CD4-positive, alpha-beta T cell (primary cell): ENCODE results near the gene ITGA6. TPM values are rescaled to one million over a fixed set of nuclear protein-coding genes. Genes with fewer than 3 reads are reported as not detected.

Experiments used
- ATAC-seq: fragments of 200-7000 bp; cut with Tn5 transposase; one replicate; pipeline ENCODE4 v1.10.0; 2022; ENCODE audit warnings: mild to moderate bottlenecking; ENCODE audit not compliant: poor library complexity
- CTCF ChIA-PET: fragments of 350-600 bp; sonication (Branson Sonifier 250); formaldehyde crosslinking; loops from one replicate; lab custom pipeline; 2021; ENCODE audit warnings: antibody characterized with exemption, inconsistent platforms; lab: Charles Lee
- POLR2A ChIA-PET: fragments of 350-600 bp; sonication (Branson Sonifier 250); formaldehyde crosslinking; loops from one replicate; lab custom pipeline; 2021; ENCODE audit warnings: antibody characterized with exemption, inconsistent platforms; lab: Charles Lee
- DNase-seq, 14 experiments: peaks; one replicate each; pipeline ENCODE4 v3.0.0-alpha.2; 2013 to 2020; ENCODE audit warnings: mixed read lengths in 2 of 14
- H3K27ac ChIP-seq, 2 donors: one replicate each; pipeline versions ENCODE4 v1.5.1 to v1.7.0; 2013; ENCODE audit warnings: low read length in 2 of 2, low read depth in 1 of 2, mild to moderate bottlenecking in 1 of 2
- H3K27me3 ChIP-seq, 2 experiments: 1 replicate in 1 of 2; 2 replicates in 1 of 2; pipeline versions ENCODE4 v1.6.1 to v1.7.0; 2013; ENCODE audit warnings: low read length in 2 of 2, control low read depth in 1 of 2, mild to moderate bottlenecking in 1 of 2, moderate library complexity in 1 of 2; ENCODE audit not compliant: insufficient read depth in 2 of 2, control insufficient read depth in 1 of 2
- H3K36me3 ChIP-seq: one replicate; pipeline ENCODE4 v1.6.1; 2013; ENCODE audit warnings: low read length, control low read depth; ENCODE audit not compliant: insufficient read depth
- H3K4me1 ChIP-seq: one replicate; pipeline ENCODE4 v1.6.1; 2013; ENCODE audit warnings: low read length, control low read depth; ENCODE audit not compliant: insufficient read depth
- H3K4me3 ChIP-seq: one replicate; pipeline ENCODE4 v1.5.1; 2013; ENCODE audit warnings: mild to moderate bottlenecking, low read length, moderate library complexity
- H3K9me3 ChIP-seq, 2 experiments: 1 replicate in 1 of 2; 2 replicates in 1 of 2; pipeline versions ENCODE4 v1.6.1 to v1.7.0; 2013; ENCODE audit warnings: low read length in 2 of 2, mild to moderate bottlenecking in 2 of 2, control low read depth in 1 of 2, moderate library complexity in 1 of 2; ENCODE audit not compliant: control insufficient read depth in 1 of 2, insufficient read depth in 1 of 2
- H3K27ac Mint-ChIP-seq: one replicate; pipeline ENCODE4 v1.8.0; 2020; ENCODE audit warnings: mixed read lengths
- H3K27me3 Mint-ChIP-seq: one replicate; pipeline ENCODE4 v1.8.0; 2021; ENCODE audit warnings: mixed read lengths
- H3K36me3 Mint-ChIP-seq: one replicate; pipeline ENCODE4 v1.8.0; 2021; ENCODE audit warnings: low read depth, mixed read lengths
- H3K4me1 Mint-ChIP-seq: one replicate; pipeline ENCODE4 v1.8.0; 2021; ENCODE audit warnings: low read depth, mixed read lengths
- H3K4me3 Mint-ChIP-seq: one replicate; pipeline ENCODE4 v1.8.0; 2020; ENCODE audit warnings: mild to moderate bottlenecking, mixed read lengths
- H3K9me3 Mint-ChIP-seq: one replicate; pipeline ENCODE4 v1.8.0; 2020; ENCODE audit warnings: mixed read lengths
- intact Hi-C, 2 experiments: fragments of 100-400 bp; cut with DNase I in 1 of 2; cut with micrococcal nuclease in 1 of 2; formaldehyde crosslinking; loops; one replicate each; pipeline versions ENCODE4 v1.15.1 to v1.9.0; 2023 to 2025; cut with DNase I, micrococcal nuclease
- total RNA-seq, 174 experiments: library from RNA in 2 of 174; stranded (reverse) in 2 of 174; gene quantifications; one replicate each; pipeline ENCODE4 v1.2.3 and lab custom pipeline; 2021 to 2026
- TF ChIP-seq, protein P1 (sequence below): fragments of 200-600 bp; IDR thresholded peaks from one replicate; pipeline ENCODE4 v1.8.0; 2022; ENCODE audit warnings: antibody characterized with exemption, mild to moderate bottlenecking

The ITGA6 gene
- total RNA-seq, 2 experiments from 2014 or later = 53.5 to 58.0 TPM

DNA sequence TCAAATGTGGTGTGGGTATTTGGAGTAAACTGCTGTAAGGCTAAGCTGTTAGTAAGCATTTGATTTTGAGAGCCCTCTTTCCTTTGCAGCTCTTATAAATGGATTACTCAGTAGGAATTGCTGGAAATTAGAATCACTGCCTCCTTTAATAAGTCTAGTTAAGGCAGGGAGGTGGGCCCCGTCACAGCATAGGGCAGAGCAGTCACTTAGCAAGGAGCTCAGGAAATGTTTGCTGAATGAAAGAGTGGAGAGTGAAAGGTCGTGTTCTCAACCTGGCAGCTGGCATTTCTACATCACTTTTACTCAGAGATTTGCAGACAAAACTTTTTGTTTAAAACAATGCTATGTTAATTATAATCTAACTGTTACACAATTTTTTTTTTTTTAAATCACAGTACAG lies 25.5 kb downstream of the ITGA6 start:
- CTCF ChIA-PET = interaction anchor here (1.0 to 16.8 kb wide), 6 partner anchors 6 to 25 kb away, joined by 3 to 187 read pairs (median 3); partner anchors contain the start of gene ITGA6
- H3K27ac Mint-ChIP-seq = peak overlapping the region; percentile 19
- no peaks in the 10 kb centered on the region for H3K9me3 ChIP-seq

DNA sequence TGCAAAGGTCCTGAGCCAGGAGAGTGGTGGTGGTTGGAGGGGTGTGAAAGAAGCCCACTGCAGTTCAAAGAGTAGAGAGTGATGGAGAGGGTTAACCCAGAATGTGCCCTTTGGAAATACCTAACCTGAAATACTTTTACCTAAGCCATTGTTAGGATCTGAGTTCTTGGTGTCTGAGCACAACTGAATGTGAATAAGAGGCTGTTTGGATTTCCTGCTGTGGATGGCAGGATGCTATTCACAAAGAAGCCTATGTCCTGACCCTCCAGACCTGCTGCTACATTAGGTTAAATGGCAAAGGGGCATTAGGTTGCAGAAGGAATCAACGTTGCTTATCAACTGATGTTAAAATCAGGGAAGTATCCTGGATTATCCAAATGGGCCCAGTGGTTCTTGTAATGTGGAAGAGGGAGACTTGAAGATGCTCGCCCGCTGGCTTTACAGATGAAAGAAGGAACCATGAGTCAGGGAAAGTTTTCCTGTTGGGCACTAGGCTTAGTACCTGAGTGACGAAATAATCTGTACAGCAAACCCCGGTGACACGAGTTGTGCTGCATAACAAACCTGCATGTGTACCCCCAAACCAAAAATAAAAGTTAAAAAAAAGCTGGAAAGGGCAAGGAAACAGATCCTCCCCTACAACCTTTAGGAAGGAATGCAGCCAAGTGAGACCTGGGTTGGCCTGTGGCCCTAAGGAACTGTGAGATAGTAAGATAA lies 27.2 kb downstream of the ITGA6 start:
- Mint-ChIP-seq H3K4me3 (no peak overlapping the region), H3K9me3 (no peaks in the 10 kb centered on the region), H3K27ac (peak overlapping the region; percentile 93), H3K4me1 (peaks cover 86% of the 10 kb centered on the region), H3K36me3 (peaks cover 44% of the 10 kb centered on the region), H3K27me3 (no peaks in the 10 kb centered on the region)
- ATAC-seq (no peak), DNase-seq (no peak)
- peaks cover 73% of the 10 kb centered on the region for H3K4me1 ChIP-seq
- H3K36me3 ChIP-seq = peaks cover 19% of the 10 kb centered on the region
- no peak overlapping the region for H3K4me3 ChIP-seq
- no peaks in the 10 kb centered on the region for H3K27me3 ChIP-seq
- ChIA-PET CTCF (interaction anchor here (1.2 to 9.2 kb wide), 2 partner anchors 9 to 11 kb away, joined by 3 to 187 read pairs; no protein-coding TSS in a partner anchor), POLR2A (interaction anchor here (1.0 to 1.7 kb wide), 3 partner anchors 8 to 25 kb away, joined by 3 to 5 read pairs (median 4); no protein-coding TSS in a partner anchor)
- TF ChIP-seq, protein P1, sequence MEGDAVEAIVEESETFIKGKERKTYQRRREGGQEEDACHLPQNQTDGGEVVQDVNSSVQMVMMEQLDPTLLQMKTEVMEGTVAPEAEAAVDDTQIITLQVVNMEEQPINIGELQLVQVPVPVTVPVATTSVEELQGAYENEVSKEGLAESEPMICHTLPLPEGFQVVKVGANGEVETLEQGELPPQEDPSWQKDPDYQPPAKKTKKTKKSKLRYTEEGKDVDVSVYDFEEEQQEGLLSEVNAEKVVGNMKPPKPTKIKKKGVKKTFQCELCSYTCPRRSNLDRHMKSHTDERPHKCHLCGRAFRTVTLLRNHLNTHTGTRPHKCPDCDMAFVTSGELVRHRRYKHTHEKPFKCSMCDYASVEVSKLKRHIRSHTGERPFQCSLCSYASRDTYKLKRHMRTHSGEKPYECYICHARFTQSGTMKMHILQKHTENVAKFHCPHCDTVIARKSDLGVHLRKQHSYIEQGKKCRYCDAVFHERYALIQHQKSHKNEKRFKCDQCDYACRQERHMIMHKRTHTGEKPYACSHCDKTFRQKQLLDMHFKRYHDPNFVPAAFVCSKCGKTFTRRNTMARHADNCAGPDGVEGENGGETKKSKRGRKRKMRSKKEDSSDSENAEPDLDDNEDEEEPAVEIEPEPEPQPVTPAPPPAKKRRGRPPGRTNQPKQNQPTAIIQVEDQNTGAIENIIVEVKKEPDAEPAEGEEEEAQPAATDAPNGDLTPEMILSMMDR = no peak
- intact Hi-C loops = no loop called here
- peak overlapping the region in 1 of 2 donors; percentile 22 for H3K27ac ChIP-seq
- H3K9me3 ChIP-seq = no peaks in the 10 kb centered on the region

More for the DNA sequence above, 25.5 kb downstream of the ITGA6 start:
- Histone ChIP-seq H3K4me1 (peaks cover 67% of the 10 kb centered on the region), H3K27ac (no peak overlapping the region), H3K4me3 (no peak overlapping the region), H3K36me3 (peaks cover 19% of the 10 kb centered on the region), H3K27me3 (no peaks in the 10 kb centered on the region)
- POLR2A ChIA-PET = interaction anchor here (0.7 to 2.3 kb wide), 5 partner anchors 9 to 51 kb away, joined by 3 to 15 read pairs (median 4); partner anchors contain the start of gene ITGA6
- no peaks in the 10 kb centered on the region for H3K27me3 Mint-ChIP-seq
- DNase-seq (no peak), ATAC-seq (no peak)
- TF ChIP-seq, protein P1 = no peak
- peak overlapping the region; percentile 36 for H3K4me3 Mint-ChIP-seq
- peaks cover 86% of the 10 kb centered on the region for H3K4me1 Mint-ChIP-seq
- intact Hi-C loops = no loop called here
- peaks cover 56% of the 10 kb centered on the region for H3K36me3 Mint-ChIP-seq
- no peaks in the 10 kb centered on the region for H3K9me3 Mint-ChIP-seq

DNA sequence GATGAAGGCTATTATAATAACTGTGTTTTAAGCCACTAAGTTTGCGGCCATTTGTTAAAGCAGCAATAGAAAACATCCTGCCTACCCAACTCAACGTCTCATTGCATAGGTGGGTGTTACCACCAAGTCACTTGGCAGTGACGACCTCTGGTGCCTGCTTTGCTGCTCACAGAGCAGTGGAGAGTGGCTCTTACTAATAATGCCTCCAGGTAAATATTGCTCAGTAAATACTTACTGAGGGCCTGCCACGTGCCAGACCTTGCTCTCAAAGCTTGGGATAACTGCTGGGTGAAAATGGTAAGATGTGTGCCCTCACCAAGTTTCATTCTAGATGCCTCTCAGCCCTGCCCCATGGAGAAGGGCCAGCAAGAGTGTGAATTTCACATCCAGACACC lies 27.7 kb downstream of the ITGA6 start:
- Histone ChIP-seq H3K9me3 (no peaks in the 10 kb centered on the region), H3K36me3 (peaks cover 17% of the 10 kb centered on the region), H3K4me1 (peaks cover 72% of the 10 kb centered on the region), H3K27me3 (no peaks in the 10 kb centered on the region), H3K4me3 (no peak overlapping the region), H3K27ac (no peak overlapping the region)
- H3K27me3 Mint-ChIP-seq = no peaks in the 10 kb centered on the region
- DNase-seq (peak in 1 of 14 experiments; percentile 13), ATAC-seq (peak; percentile 71)
- no peak overlapping the region for H3K4me3 Mint-ChIP-seq
- H3K27ac Mint-ChIP-seq = peak overlapping the region; percentile 93
- ChIA-PET CTCF (interaction anchor here (0.8 to 9.2 kb wide), 4 partner anchors 10 to 49 kb away, joined by 3 to 187 read pairs (median 3); no protein-coding TSS in a partner anchor), POLR2A (interaction anchor here (1.0 to 2.0 kb wide), 6 partner anchors 9 to 27 kb away, joined by 3 to 8 read pairs (median 4); partner anchors contain the start of gene ITGA6)
- peaks cover 40% of the 10 kb centered on the region for H3K36me3 Mint-ChIP-seq
- TF ChIP-seq, protein P1 = no peak
- H3K9me3 Mint-ChIP-seq = no peaks in the 10 kb centered on the region
- peaks cover 86% of the 10 kb centered on the region for H3K4me1 Mint-ChIP-seq
- intact Hi-C loops = no loop called here
